ENCODE measurements around the gene RNF208. TPM values are rescaled to one million over a fixed set of nuclear protein-coding genes. Genes with fewer than 3 reads are reported as not detected.
A peak's percentile ranks its signal among the peaks of the same experiment; 100 is the strongest.
"Not testable (repeated sequence)": the region's sequence is repeated elsewhere in the genome, so short reads cannot be mapped to it uniquely, and the experiment has no call there.

Gene RNF208
- total RNA-seq, 3 donors from 2014 or later (not counting 1 experiment from before 2014, with no cell fraction given) = 0.82 to 1.6 (median 0.93) TPM

DNA sequence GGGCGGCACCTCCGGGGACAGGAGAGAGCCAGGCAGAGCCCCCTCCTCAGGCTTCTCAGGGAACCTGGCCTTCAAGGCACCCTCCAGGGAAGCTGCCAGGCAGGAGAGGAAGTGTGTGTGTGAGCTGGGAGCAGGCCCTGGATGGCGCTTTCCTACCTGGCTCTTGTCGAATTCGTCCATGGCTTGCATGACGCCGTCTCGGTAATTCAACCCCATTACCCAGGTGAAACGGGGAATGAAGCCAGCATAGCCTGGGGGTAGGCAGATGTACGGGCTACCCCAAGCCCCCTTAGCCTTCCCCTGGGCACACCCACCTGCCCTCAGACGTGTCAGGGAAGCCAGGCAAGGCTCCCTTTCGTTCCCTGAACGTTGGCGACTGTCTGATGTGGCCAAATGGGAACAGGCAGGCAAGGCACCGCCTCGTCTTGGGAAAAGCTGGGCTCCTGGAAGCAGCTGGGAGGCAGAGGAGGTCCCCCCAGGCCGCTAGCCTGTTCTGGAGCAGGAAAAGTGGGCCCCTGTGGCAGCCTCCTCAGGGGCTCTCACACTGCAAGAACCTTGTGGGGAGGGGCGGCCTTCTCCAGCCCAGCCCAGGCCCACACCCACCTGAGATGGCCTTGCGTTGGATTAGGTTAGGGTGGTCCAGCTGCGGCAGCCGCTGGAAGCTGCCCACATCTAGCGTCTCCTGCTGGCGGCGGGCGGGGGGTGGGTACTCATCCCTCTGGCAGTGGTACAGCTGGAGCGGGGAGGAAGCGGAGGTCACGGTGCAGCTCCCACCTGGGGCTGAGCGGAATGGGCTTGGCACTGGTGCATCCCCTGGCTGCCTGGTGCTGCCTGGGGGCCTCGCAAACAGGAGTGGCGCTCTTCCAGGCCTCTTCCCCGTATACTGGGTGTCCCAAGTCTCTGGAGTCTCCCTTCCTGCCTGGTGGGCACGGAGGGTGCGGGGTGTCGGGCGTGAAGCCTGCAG is 22.7 kb upstream of the RNF208 start:
- Mint-ChIP-seq H3K9me3 (no peaks in the 10 kb centered on the region), H3K4me3 (no peak overlapping the region), H3K4me1 (peaks cover 19 to 25% of the 10 kb centered on the region in 2 donors), H3K36me3 (no peaks in the 10 kb centered on the region), H3K27me3 (ENCODE audit: low read depth in 2 of 2) (peaks cover 0 to 4% of the 10 kb centered on the region in 2 donors), H3K27ac (peak overlapping the region in 1 of 2 donors; percentile 54)
- DNase-seq = no peak
- WGBS (ENCODE audit: insufficient coverage) = 93% methylated on average over 36 of the region's 36 CpGs
- H3K9me3 ChIP-seq (ENCODE audit: control insufficient read depth, insufficient read depth, low read length) = no peaks in the 10 kb centered on the region
- H3K27me3 ChIP-seq (ENCODE audit: control insufficient read depth, insufficient read depth, low read length) = no peaks in the 10 kb centered on the region
- H3K36me3 ChIP-seq (ENCODE audit: control insufficient read depth, insufficient read depth, low read length) = peaks cover 17% of the 10 kb centered on the region
- H3K27ac ChIP-seq (ENCODE audit: low read length) = no peak overlapping the region
- intact Hi-C loops (cut with micrococcal nuclease) = loop anchor here (5.0 kb wide), 2 partner anchors 42 to 452 kb away; partner anchors contain the start of genes TMEM141 and TPRN
- H3K4me3 ChIP-seq (ENCODE audit: low read length) = no peak overlapping the region
- peaks cover 18% of the 10 kb centered on the region for H3K4me1 ChIP-seq (ENCODE audit: control insufficient read depth, insufficient read depth, low read length)
- no peak for ATAC-seq
- TF ChIP-seq, protein P1, sequence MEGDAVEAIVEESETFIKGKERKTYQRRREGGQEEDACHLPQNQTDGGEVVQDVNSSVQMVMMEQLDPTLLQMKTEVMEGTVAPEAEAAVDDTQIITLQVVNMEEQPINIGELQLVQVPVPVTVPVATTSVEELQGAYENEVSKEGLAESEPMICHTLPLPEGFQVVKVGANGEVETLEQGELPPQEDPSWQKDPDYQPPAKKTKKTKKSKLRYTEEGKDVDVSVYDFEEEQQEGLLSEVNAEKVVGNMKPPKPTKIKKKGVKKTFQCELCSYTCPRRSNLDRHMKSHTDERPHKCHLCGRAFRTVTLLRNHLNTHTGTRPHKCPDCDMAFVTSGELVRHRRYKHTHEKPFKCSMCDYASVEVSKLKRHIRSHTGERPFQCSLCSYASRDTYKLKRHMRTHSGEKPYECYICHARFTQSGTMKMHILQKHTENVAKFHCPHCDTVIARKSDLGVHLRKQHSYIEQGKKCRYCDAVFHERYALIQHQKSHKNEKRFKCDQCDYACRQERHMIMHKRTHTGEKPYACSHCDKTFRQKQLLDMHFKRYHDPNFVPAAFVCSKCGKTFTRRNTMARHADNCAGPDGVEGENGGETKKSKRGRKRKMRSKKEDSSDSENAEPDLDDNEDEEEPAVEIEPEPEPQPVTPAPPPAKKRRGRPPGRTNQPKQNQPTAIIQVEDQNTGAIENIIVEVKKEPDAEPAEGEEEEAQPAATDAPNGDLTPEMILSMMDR (IDR thresholded peaks at IDR 0.05) = no peak

- no peaks in the 10 kb centered on the region for H3K36me3 Mint-ChIP-seq
- DNase-seq (no peak), ATAC-seq (no peak)
- TF ChIP-seq, protein P1 (IDR thresholded peaks at IDR 0.05) = no peak
- no peaks in the 10 kb centered on the region for H3K9me3 Mint-ChIP-seq
- Histone ChIP-seq H3K27ac (ENCODE audit: low read length) (no peak overlapping the region), H3K27me3 (ENCODE audit: control insufficient read depth, insufficient read depth, low read length) (no peaks in the 10 kb centered on the region), H3K36me3 (ENCODE audit: control insufficient read depth, insufficient read depth, low read length) (peaks cover 17% of the 10 kb centered on the region), H3K9me3 (ENCODE audit: control insufficient read depth, insufficient read depth, low read length) (no peaks in the 10 kb centered on the region), H3K4me1 (ENCODE audit: control insufficient read depth, insufficient read depth, low read length) (peaks cover 27% of the 10 kb centered on the region), H3K4me3 (ENCODE audit: low read length) (no peak overlapping the region)
- 86% methylated on average over 15 of the region's 15 CpGs for WGBS (ENCODE audit: insufficient coverage)
- peak overlapping the region in 1 of 2 donors; percentile 54 for H3K27ac Mint-ChIP-seq
- peaks cover 0 to 4% of the 10 kb centered on the region in 2 donors for H3K27me3 Mint-ChIP-seq (ENCODE audit: low read depth in 2 of 2)
- H3K4me1 Mint-ChIP-seq = peaks cover 19 to 29% of the 10 kb centered on the region in 2 donors
- intact Hi-C loops (cut with micrococcal nuclease) = loop anchor here (5.0 kb wide), 2 partner anchors 42 to 452 kb away; partner anchors contain the start of genes TMEM141 and TPRN
- no peak overlapping the region for H3K4me3 Mint-ChIP-seq
Observed at GRCh38 chr9:137243626-137244485, 21.8 kb upstream of the RNF208 start.

GRCh38 chr9:137243266-137243625 is 21.2 kb upstream of the RNF208 start:
- not testable (repeated sequence) for H3K27ac ChIP-seq (ENCODE audit: low read length); H3K27ac Mint-ChIP-seq; DNase-seq; H3K9me3 Mint-ChIP-seq; H3K4me3 Mint-ChIP-seq; ATAC-seq; H3K36me3 Mint-ChIP-seq; H3K27me3 ChIP-seq (ENCODE audit: control insufficient read depth, insufficient read depth, low read length); H3K27me3 Mint-ChIP-seq (ENCODE audit: low read depth in 2 of 2); H3K9me3 ChIP-seq (ENCODE audit: control insufficient read depth, insufficient read depth, low read length); H3K4me3 ChIP-seq (ENCODE audit: low read length)
- 95% methylated on average over 17 of the region's 18 CpGs for WGBS (ENCODE audit: insufficient coverage)
- peaks cover 19 to 30% of the 10 kb centered on the region in 2 donors for H3K4me1 Mint-ChIP-seq
- H3K36me3 ChIP-seq (ENCODE audit: control insufficient read depth, insufficient read depth, low read length) = peaks cover 17% of the 10 kb centered on the region
- peaks cover 33% of the 10 kb centered on the region for H3K4me1 ChIP-seq (ENCODE audit: control insufficient read depth, insufficient read depth, low read length)
- intact Hi-C loops (cut with micrococcal nuclease) = loop anchor here (5.0 kb wide), 2 partner anchors 41 to 451 kb away; partner anchors contain the start of genes TMEM141 and TPRN
